Keratinocyte (primary cell): ENCODE results near the gene CLDN19. TPM values are rescaled to one million over a fixed set of nuclear protein-coding genes. Genes with fewer than 3 reads are reported as not detected.
A peak's percentile ranks its signal among the peaks of the same experiment; 100 is the strongest.

Source experiments
- DNase-seq: peaks from one replicate; pipeline ENCODE4 v3.0.0-alpha.2; 2011; ENCODE audit warnings: low read depth, missing footprints, low spot score
- FAIRE-seq: peaks from 2 replicates; lab custom pipeline; 2011; peaks lifted over from hg19 to GRCh38; lab: Jason Lieb, UNC
- H2AFZ ChIP-seq: 2 replicates; pipeline ENCODE4 v1.6.0; 2012; ENCODE audit warnings: low read length, control low read depth, inconsistent platforms; ENCODE audit not compliant: control insufficient read depth
- H3K27ac ChIP-seq: 2 replicates; pipeline ENCODE4 v1.5.1; 2011; ENCODE audit warnings: low read length; ENCODE audit not compliant: control insufficient read depth, insufficient read depth
- H3K27me3 ChIP-seq: 3 replicates; pipeline ENCODE4 v1.6.0; 2011; ENCODE audit warnings: low read length; ENCODE audit not compliant: control insufficient read depth, insufficient read depth; ENCODE audit errors: extremely low read depth
- H3K36me3 ChIP-seq, 2 experiments: 2 replicates in 1 of 2; 3 replicates in 1 of 2; pipeline ENCODE4 v1.5.1; 2011; ENCODE audit warnings: low read length in 2 of 2, mild to moderate bottlenecking in 1 of 2; ENCODE audit not compliant: control insufficient read depth in 2 of 2, insufficient read depth in 2 of 2; ENCODE audit errors: extremely low read depth in 1 of 2
- H3K4me1 ChIP-seq: 3 replicates; pipeline ENCODE4 v1.5.1; 2011; ENCODE audit warnings: low read length; ENCODE audit not compliant: control insufficient read depth, insufficient read depth; ENCODE audit errors: extremely low read depth
- H3K4me2 ChIP-seq: 3 replicates; pipeline ENCODE4 v1.6.0; 2011; ENCODE audit warnings: low read depth, low read length; ENCODE audit not compliant: control insufficient read depth, insufficient read depth; ENCODE audit errors: extremely low read depth
- H3K4me3 ChIP-seq, 3 experiments: fragments of 200-600 bp in 1 of 3; sonication (generic) in 1 of 3; 2 replicates in 2 of 3; 3 replicates in 1 of 3; pipeline ENCODE4 v1.5.1; 2011 to 2016; ENCODE audit warnings: low read length in 3 of 3, mild to moderate bottlenecking in 3 of 3, control low read depth in 2 of 3, inconsistent platforms in 1 of 3, low read depth in 1 of 3, mixed read lengths in 1 of 3, mixed run types in 1 of 3, moderate library complexity in 1 of 3; ENCODE audit not compliant: control insufficient read depth in 2 of 3, insufficient read depth in 2 of 3; ENCODE audit errors: extremely low read depth in 1 of 3
- H3K79me2 ChIP-seq: 2 replicates; pipeline ENCODE4 v1.6.0; 2012; ENCODE audit warnings: low read length; ENCODE audit not compliant: control insufficient read depth, insufficient read depth
- H3K9ac ChIP-seq: 3 replicates; pipeline ENCODE4 v1.6.0; 2011; ENCODE audit warnings: low read length; ENCODE audit not compliant: control insufficient read depth, insufficient read depth; ENCODE audit errors: extremely low read depth
- H3K9me1 ChIP-seq: 3 replicates; pipeline ENCODE4 v1.6.0; 2011; ENCODE audit warnings: low read length; ENCODE audit not compliant: control insufficient read depth, insufficient read depth; ENCODE audit errors: extremely low read depth
- H3K9me3 ChIP-seq: 2 replicates; pipeline ENCODE4 v1.5.1; 2012; ENCODE audit warnings: low read depth, low read length; ENCODE audit not compliant: control insufficient read depth
- H4K20me1 ChIP-seq: 3 replicates; pipeline ENCODE4 v1.6.0; 2011; ENCODE audit warnings: low read length; ENCODE audit not compliant: control insufficient read depth, insufficient read depth; ENCODE audit errors: extremely low read depth
- EZH2 ChIP-seq: IDR thresholded peaks from one replicate; pipeline ENCODE4 v1.6.1; 2012; ENCODE audit warnings: inconsistent platforms, mild to moderate bottlenecking, low read length, moderate library complexity
- dilution Hi-C: fragments of 300-500 bp; cut with MboI; formaldehyde crosslinking; loops from one replicate; pipeline ENCODE4 v1.7.0; 2020; ENCODE audit warnings: low sequenced_read_pairs; ENCODE audit not compliant: extremely low pct_ligation_motif_present
- polyA plus RNA-seq, 5 experiments: library from polyadenylated mRNA; depleted of rRNA in 3 of 5; stranded (reverse) in 3 of 5; stranded (forward) in 1 of 5; unstranded in 1 of 5; fragments of >200 nt; gene quantifications; 1 replicate in 1 of 5; 2 replicates in 3 of 5; 3 replicates in 1 of 5; pipeline versions ENCODE4 v1.2.1 to v1.2.3, GENCODE V29; 2011 to 2012; ENCODE audit warnings: missing spikeins in 2 of 5, low read depth in 1 of 5, low replicate concordance in 1 of 5
- TF ChIP-seq, protein P1 (sequence below), 3 experiments: IDR thresholded peaks in 1 of 3; conservative IDR thresholded peaks in 1 of 3; optimal IDR thresholded peaks in 1 of 3; 2 replicates in 2 of 3; 3 replicates in 1 of 3; pipeline versions ENCODE3 to v1.5.1; 2011; ENCODE audit warnings: low read length in 3 of 3, mild to moderate bottlenecking in 3 of 3, moderate library complexity in 2 of 3, control low read depth in 1 of 3, inconsistent platforms in 1 of 3; ENCODE audit not compliant: insufficient read depth in 2 of 3; ENCODE audit errors: extremely low read depth in 1 of 3

The CLDN19 gene
- polyA plus RNA-seq, 1 donor (not counting 4 experiments of a cell fraction or from before 2014, with no cell fraction given), result not detected

DNA sequence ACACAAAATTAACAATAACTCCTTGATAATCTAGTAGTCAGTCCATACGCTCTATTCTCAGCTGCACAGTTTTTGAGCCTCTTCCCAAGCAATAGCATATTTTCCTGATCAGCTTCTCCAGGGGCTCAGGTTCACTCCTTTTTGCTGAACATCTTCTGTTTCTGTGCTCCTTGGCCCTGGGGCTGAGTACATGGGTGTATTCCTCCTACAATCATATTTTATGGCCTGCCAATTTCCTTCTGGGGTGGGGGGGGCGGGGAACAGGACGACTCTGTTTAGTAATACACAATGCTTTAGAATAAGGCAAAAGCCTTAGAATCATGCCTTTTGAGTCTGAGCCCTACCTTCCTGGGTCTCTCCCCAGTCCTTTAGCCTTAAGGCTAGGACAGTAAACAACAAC is 8.5 kb downstream of the CLDN19 start:
- H3K9ac ChIP-seq, result no peak overlapping the region
- no peak overlapping the region for H3K4me2 ChIP-seq
- H3K27ac ChIP-seq, result no peak overlapping the region
- H3K4me3 ChIP-seq, result no peak overlapping the region
- H2AFZ ChIP-seq, result peak overlapping the region; percentile 49
- H3K9me1 ChIP-seq, result no peaks in the 10 kb centered on the region
- H4K20me1 ChIP-seq, result no peaks in the 10 kb centered on the region
- H3K27me3 ChIP-seq, result no peaks in the 10 kb centered on the region
- FAIRE-seq (no peak), DNase-seq (no peak)
- H3K79me2 ChIP-seq, result no peaks in the 10 kb centered on the region
- no peaks in the 10 kb centered on the region for H3K36me3 ChIP-seq
- H3K9me3 ChIP-seq, result no peaks in the 10 kb centered on the region
- dilution Hi-C loops, result no loop called here
- no peak for TF ChIP-seq EZH2
- TF ChIP-seq, protein P1, sequence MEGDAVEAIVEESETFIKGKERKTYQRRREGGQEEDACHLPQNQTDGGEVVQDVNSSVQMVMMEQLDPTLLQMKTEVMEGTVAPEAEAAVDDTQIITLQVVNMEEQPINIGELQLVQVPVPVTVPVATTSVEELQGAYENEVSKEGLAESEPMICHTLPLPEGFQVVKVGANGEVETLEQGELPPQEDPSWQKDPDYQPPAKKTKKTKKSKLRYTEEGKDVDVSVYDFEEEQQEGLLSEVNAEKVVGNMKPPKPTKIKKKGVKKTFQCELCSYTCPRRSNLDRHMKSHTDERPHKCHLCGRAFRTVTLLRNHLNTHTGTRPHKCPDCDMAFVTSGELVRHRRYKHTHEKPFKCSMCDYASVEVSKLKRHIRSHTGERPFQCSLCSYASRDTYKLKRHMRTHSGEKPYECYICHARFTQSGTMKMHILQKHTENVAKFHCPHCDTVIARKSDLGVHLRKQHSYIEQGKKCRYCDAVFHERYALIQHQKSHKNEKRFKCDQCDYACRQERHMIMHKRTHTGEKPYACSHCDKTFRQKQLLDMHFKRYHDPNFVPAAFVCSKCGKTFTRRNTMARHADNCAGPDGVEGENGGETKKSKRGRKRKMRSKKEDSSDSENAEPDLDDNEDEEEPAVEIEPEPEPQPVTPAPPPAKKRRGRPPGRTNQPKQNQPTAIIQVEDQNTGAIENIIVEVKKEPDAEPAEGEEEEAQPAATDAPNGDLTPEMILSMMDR (optimal IDR thresholded peaks at IDR 0.05 in 1 of 3, IDR thresholded peaks at IDR 0.05 in 1 of 3, conservative IDR thresholded peaks at IDR 0.05 in 1 of 3; ENCODE audit: extremely low read depth in 1 of 3, insufficient read depth in 2 of 3, low read length in 3 of 3), result no peak
- peaks cover 18% of the 10 kb centered on the region for H3K4me1 ChIP-seq

- FAIRE-seq, result peak; percentile 34
- dilution Hi-C loops, result no loop called here
- no peak overlapping the region for H3K4me2 ChIP-seq
Observed at GRCh38 chr1:42730988-42731387, 9.0 kb downstream of the CLDN19 start.

More at GRCh38 chr1:42730988-42731387, 9.0 kb downstream of the CLDN19 start:
- Histone ChIP-seq H3K9me3 (no peaks in the 10 kb centered on the region), H2AFZ (no peak overlapping the region), H3K4me3 (no peak overlapping the region), H3K27ac (no peak overlapping the region), H3K79me2 (no peaks in the 10 kb centered on the region), H4K20me1 (no peaks in the 10 kb centered on the region), H3K4me1 (peaks cover 12% of the 10 kb centered on the region), H3K9me1 (no peaks in the 10 kb centered on the region), H3K9ac (no peak overlapping the region), H3K27me3 (no peaks in the 10 kb centered on the region), H3K36me3 (no peaks in the 10 kb centered on the region)
- TF ChIP-seq, protein P1 (optimal IDR thresholded peaks at IDR 0.05 in 1 of 3, IDR thresholded peaks at IDR 0.05 in 1 of 3, conservative IDR thresholded peaks at IDR 0.05 in 1 of 3; ENCODE audit: extremely low read depth in 1 of 3, insufficient read depth in 2 of 3, low read length in 3 of 3), result peak in 1 of 3 experiments; percentile 54
- no peak for TF ChIP-seq EZH2
- DNase-seq, result no peak
